ENCODE results near the gene SPATA16. TPM values are rescaled to one million over a fixed set of nuclear protein-coding genes. Genes with fewer than 3 reads are reported as not detected.

SPATA16 gene
- total RNA-seq, 1 experiment from 2014 or later = not detected

DNA sequence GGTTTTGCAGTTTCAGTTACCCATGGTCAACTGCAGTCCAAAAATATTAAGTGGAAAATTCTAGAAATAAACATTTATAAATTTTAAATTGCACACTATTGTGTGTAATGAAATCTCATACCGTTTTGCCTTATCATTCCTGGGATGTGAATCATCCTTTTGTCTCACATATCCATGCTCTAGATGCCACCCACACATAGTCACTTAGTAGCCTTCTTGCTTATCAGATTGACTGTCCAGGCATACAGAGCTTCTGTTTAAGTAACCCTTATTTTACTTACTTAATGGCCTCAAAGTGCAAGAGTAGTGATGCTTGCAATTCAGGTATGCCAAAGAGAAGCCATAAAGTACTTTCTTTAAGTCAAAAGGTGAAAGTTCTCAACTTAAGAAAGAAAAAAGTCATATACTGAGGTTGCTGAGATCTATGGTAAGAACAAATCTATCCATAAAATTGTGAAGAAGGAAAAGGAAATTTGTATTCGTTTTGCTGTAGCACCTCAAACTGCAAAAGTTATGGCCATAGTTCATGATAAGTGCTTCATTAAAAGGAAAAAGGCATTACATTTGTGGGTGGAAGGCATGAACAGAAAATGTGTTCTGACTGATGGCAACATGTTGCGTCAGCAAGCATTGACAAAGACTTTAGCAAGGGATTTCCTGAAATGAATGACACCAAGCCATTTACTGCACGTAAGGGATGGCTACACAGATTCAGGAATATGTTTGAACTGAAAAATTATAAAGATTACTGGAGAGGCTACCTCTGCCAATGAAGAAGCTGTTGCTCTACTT, 43.8 kb downstream of the SPATA16 start:
- no peak overlapping the region for H3K27ac ChIP-seq
- H3K4me1 ChIP-seq (replicated peaks) = peaks cover 5% of the 10 kb centered on the region; the same call in 1 of the 2 replicates
- H3K36me3 ChIP-seq = no peaks in the 10 kb centered on the region
- H3K4me3 ChIP-seq = no peak overlapping the region
- no peak for DNase-seq (ENCODE audit: low read depth in 1 of 2, low spot score in 2 of 2)
- no peaks in the 10 kb centered on the region for H3K27me3 ChIP-seq (replicated peaks)
- no peaks in the 10 kb centered on the region for H3K9me3 ChIP-seq (replicated peaks)

DNA sequence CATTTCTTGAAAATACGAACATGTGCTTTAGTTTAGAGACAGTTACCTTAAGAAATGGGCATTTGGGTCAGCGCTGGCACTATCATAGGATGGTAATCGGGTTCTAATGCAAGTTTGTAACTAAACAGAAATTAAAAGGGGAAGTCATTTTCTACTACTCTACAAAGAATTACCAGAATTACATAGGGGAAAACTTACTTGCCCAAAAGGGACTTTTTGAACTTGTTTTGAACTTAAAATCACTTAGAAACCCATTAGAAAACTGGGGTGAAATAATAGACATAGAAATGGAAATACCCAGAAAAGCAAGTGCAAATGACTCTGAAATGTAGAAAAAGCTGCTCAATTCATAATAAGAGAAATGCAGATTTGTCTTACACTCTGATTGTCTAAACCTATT, 44.9 kb downstream of the SPATA16 start:
- Histone ChIP-seq H3K9me3 (replicated peaks) (no peaks in the 10 kb centered on the region), H3K27me3 (replicated peaks) (no peaks in the 10 kb centered on the region), H3K4me1 (replicated peaks) (peaks cover 5% of the 10 kb centered on the region; the same call in 1 of the 2 replicates), H3K4me3 (no peak overlapping the region), H3K27ac (no peak overlapping the region), H3K36me3 (no peaks in the 10 kb centered on the region)
- no peak for DNase-seq (ENCODE audit: low read depth in 1 of 2, low spot score in 2 of 2)

DNA sequence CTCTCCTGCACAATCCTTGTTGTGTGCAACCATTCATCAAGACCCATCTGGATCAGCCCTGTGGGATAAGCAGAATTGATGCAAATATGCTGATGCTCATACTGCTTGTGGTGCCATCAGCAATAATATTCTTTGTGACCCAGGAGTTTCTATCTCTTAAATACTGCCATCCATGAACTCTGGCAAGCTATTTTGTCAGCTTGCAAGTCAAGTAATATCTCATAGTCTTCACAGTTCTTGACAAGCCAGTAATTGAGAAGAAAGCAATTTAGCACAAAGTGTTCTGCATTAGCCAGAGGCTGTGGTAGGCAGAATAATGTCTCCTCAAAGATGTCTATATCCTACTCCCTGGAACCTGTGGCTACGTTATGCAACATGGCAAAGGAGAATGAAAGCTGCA, 49.0 kb downstream of the SPATA16 start:
- H3K27ac ChIP-seq = no peak overlapping the region
- H3K4me1 ChIP-seq (replicated peaks) = peaks cover under 1% of the 10 kb centered on the region; the same call in 1 of the 2 replicates
- H3K36me3 ChIP-seq = no peaks in the 10 kb centered on the region
- H3K4me3 ChIP-seq = no peak overlapping the region
- no peak for DNase-seq (ENCODE audit: low read depth in 1 of 2, low spot score in 2 of 2)
- no peaks in the 10 kb centered on the region for H3K9me3 ChIP-seq (replicated peaks)
- H3K27me3 ChIP-seq (replicated peaks) = no peaks in the 10 kb centered on the region

GRCh38 chr3:173090492-173090891, 50.5 kb downstream of the SPATA16 start:
- Histone ChIP-seq H3K36me3 (no peaks in the 10 kb centered on the region), H3K9me3 (replicated peaks) (no peaks in the 10 kb centered on the region), H3K4me3 (no peak overlapping the region), H3K4me1 (replicated peaks) (no peaks in the 10 kb centered on the region), H3K27me3 (replicated peaks) (no peaks in the 10 kb centered on the region), H3K27ac (no peak overlapping the region)
- no peak for DNase-seq (ENCODE audit: low read depth in 1 of 2, low spot score in 2 of 2)

GRCh38 chr3:173089283-173089682, 51.8 kb downstream of the SPATA16 start:
- no peaks in the 10 kb centered on the region for H3K4me1 ChIP-seq (replicated peaks)
- H3K27ac ChIP-seq = no peak overlapping the region
- DNase-seq (ENCODE audit: low read depth in 1 of 2, low spot score in 2 of 2) = no peak
- H3K9me3 ChIP-seq (replicated peaks) = no peaks in the 10 kb centered on the region
- no peaks in the 10 kb centered on the region for H3K27me3 ChIP-seq (replicated peaks)
- no peaks in the 10 kb centered on the region for H3K36me3 ChIP-seq
- H3K4me3 ChIP-seq = no peak overlapping the region

DNA sequence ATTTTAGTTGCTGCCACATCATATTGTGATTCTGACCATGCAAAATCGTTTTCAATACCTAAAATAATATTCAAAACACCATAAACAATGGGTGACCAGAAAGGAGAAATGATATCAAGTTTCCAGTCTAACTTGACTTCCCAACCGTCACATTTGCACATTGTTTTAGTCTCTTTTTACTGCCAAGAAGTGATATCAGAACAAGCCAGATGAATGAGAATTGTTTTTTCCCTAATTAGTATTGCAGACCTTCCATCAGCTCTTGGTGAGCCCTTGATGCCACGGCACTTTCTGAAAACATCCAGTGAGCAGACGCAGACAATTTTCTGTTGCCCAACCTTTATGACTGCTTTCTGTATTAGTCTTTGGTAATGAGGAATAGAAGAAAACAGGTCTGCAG, 62.5 kb downstream of the SPATA16 start:
- no peaks in the 10 kb centered on the region for H3K36me3 ChIP-seq
- H3K27me3 ChIP-seq (replicated peaks) = no peaks in the 10 kb centered on the region; the same call in 1 of the 2 replicates
- no peak overlapping the region for H3K27ac ChIP-seq
- no peaks in the 10 kb centered on the region for H3K9me3 ChIP-seq (replicated peaks)
- H3K4me1 ChIP-seq (replicated peaks) = no peaks in the 10 kb centered on the region
- DNase-seq (ENCODE audit: low read depth in 1 of 2, low spot score in 2 of 2) = no peak
- H3K4me3 ChIP-seq = no peak overlapping the region

GRCh38 chr3:173066044-173067004, 74.7 kb downstream of the SPATA16 start:
- Histone ChIP-seq H3K4me1 (replicated peaks) (peaks cover 13% of the 10 kb centered on the region), H3K36me3 (no peaks in the 10 kb centered on the region), H3K4me3 (no peak overlapping the region), H3K27me3 (replicated peaks) (no peaks in the 10 kb centered on the region), H3K9me3 (replicated peaks) (no peaks in the 10 kb centered on the region), H3K27ac (no peak overlapping the region; the same call in 1 of the 2 replicates)
- peak; percentile 65 to 76 for DNase-seq (ENCODE audit: low read depth in 1 of 2, low spot score in 2 of 2)

- Histone ChIP-seq H3K4me3 (no peak overlapping the region), H3K27ac (no peak overlapping the region), H3K36me3 (no peaks in the 10 kb centered on the region), H3K27me3 (replicated peaks) (no peaks in the 10 kb centered on the region), H3K4me1 (replicated peaks) (peaks cover 13% of the 10 kb centered on the region), H3K9me3 (replicated peaks) (no peaks in the 10 kb centered on the region)
- no peak for DNase-seq (ENCODE audit: low read depth in 1 of 2, low spot score in 2 of 2)
Measured at GRCh38 chr3:173065543-173065981, 75.5 kb downstream of the SPATA16 start.

DNA sequence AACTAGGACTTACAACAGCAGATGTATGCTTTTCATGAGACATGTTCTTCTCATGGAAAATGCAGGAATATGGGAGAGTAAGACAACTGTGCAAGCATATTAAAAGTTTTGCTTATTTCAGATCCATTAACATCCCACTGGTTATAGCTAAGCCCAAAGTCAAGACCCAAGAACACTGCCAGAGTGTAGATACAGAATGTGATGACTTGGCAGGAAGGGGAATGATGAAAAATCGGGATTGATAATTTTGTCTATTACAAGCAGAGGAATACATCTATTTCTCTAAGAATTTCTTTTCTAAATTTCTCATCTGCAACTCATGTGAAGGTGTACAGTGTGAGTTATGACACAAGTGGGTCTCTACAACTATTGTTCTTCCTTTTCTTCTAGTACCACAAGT, 76.4 kb downstream of the SPATA16 start:
- DNase-seq (ENCODE audit: low read depth in 1 of 2, low spot score in 2 of 2) = no peak
- no peaks in the 10 kb centered on the region for H3K9me3 ChIP-seq (replicated peaks)
- no peaks in the 10 kb centered on the region for H3K27me3 ChIP-seq (replicated peaks)
- no peaks in the 10 kb centered on the region for H3K36me3 ChIP-seq
- H3K4me3 ChIP-seq = no peak overlapping the region
- no peak overlapping the region for H3K27ac ChIP-seq
- peaks cover 13% of the 10 kb centered on the region for H3K4me1 ChIP-seq (replicated peaks)

DNA sequence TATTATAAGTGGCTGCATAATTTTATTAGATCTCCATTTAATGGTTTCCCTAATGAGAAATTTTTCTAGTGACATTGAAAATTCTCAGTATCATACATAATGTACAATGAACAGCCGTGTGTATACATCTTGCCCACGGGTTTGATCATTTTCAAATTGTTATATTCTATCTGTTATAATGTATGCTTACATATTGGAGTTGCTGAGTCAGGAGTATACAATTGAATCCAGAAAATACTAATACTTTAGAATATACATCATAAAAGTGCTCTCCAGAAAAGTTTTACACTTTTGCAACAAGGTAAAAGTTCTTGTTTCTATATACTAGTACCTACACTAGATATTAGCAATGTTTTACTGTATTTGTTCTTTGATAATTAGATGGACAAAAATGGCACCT, 82.8 kb downstream of the SPATA16 start:
- Histone ChIP-seq H3K4me1 (replicated peaks) (no peaks in the 10 kb centered on the region), H3K9me3 (replicated peaks) (no peaks in the 10 kb centered on the region), H3K27me3 (replicated peaks) (no peaks in the 10 kb centered on the region), H3K4me3 (no peak overlapping the region), H3K27ac (no peak overlapping the region), H3K36me3 (no peaks in the 10 kb centered on the region)
- DNase-seq (ENCODE audit: low read depth in 1 of 2, low spot score in 2 of 2) = no peak

- H3K4me1 ChIP-seq (replicated peaks) = no peaks in the 10 kb centered on the region
- H3K36me3 ChIP-seq = no peaks in the 10 kb centered on the region
- no peaks in the 10 kb centered on the region for H3K9me3 ChIP-seq (replicated peaks)
- DNase-seq (ENCODE audit: low read depth in 1 of 2, low spot score in 2 of 2) = no peak
- H3K4me3 ChIP-seq = no peak overlapping the region
- H3K27ac ChIP-seq = no peak overlapping the region
- H3K27me3 ChIP-seq (replicated peaks) = no peaks in the 10 kb centered on the region
Measured at GRCh38 chr3:173055228-173055933, 85.7 kb downstream of the SPATA16 start.

GRCh38 chr3:173049360-173049759, 91.7 kb downstream of the SPATA16 start:
- no peak overlapping the region for H3K27ac ChIP-seq
- H3K36me3 ChIP-seq = no peaks in the 10 kb centered on the region

DNA sequence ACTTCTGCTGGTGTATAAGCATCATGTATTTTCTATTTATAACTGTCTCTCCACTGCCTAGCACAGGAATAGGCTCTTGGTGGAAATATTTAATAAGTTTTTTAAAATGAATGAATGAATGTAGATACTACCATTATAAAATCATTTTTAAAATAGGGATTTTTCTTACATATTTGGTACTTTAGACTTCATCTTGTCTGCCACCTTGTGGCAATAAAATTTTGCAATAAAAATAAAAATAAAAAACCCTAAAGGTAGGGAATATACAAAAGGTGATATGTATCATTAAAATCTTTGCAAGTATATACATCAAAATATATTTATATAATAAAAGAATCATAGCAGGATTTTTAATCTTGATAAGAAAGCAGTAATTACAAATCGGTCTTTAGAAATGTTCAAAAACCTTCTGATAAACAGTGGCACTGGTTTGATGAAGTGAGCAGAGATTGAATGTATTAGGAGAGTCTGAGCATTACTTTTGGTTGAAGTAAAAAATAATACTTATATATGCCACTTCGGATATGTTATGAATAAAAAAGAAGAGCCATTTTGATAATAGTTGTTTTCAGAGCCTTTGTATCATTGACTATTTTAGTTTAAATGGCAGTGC, 95.2 kb downstream of the SPATA16 start:
- Histone ChIP-seq H3K9me3 (replicated peaks) (no peaks in the 10 kb centered on the region), H3K4me3 (no peak overlapping the region), H3K36me3 (no peaks in the 10 kb centered on the region), H3K27ac (no peak overlapping the region), H3K4me1 (replicated peaks) (no peaks in the 10 kb centered on the region), H3K27me3 (replicated peaks) (0 out of 2 replicates have a peak, but pooled peaks cover 3% of the 10 kb centered on the region)
- DNase-seq (ENCODE audit: low read depth in 1 of 2, low spot score in 2 of 2) = peak in 1 of 2 experiments; percentile 2

More at GRCh38 chr3:173049360-173049759, 91.7 kb downstream of the SPATA16 start:
- DNase-seq (ENCODE audit: low read depth in 1 of 2, low spot score in 2 of 2) = no peak
- no peaks in the 10 kb centered on the region for H3K4me1 ChIP-seq (replicated peaks)
- 0 out of 2 replicates have a peak, but pooled peaks cover 3% of the 10 kb centered on the region for H3K27me3 ChIP-seq (replicated peaks)
- no peak overlapping the region for H3K4me3 ChIP-seq
- H3K9me3 ChIP-seq (replicated peaks) = no peaks in the 10 kb centered on the region
